Limb (tissue), 2 donors: ENCODE data around the gene SUPT3H.
"Not testable (repeated sequence)": the region's sequence is repeated elsewhere in the genome, so short reads cannot be mapped to it uniquely, and the experiment has no call there.

Experiments
- DNase-seq, 2 donors: peaks; one replicate each; pipeline ENCODE4 v3.0.0-alpha.2; 2016; ENCODE audit errors: extremely low spot score in 2 of 2

The SUPT3H gene

GRCh38 chr6:45184040-45184439 lies 193.7 kb downstream of the SUPT3H start:
- no peak for DNase-seq

- not testable (repeated sequence) for DNase-seq
Measured at GRCh38 chr6:45176373-45176772, 201.4 kb downstream of the SUPT3H start.

DNA sequence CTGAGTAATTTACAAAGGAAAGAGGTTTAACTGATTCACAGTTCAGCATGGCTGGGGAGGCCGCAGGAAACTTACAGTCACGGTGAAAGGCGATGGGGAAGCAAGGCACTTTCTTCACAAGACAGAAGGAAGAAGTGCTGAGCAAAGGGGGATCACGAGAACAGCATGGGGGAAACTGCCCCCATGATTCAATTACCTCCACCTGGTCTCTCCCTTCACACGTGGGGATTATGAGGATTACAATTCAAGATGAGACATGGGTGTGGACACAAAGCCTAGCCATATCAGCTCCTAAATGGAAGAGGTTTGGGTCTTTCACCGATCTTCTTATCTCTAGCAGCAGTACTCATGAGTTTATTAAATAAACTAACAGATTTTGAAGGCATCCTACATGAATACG lies 202.5 kb downstream of the SUPT3H start:
- no peak for DNase-seq

- DNase-seq: no peak
Measured at GRCh38 chr6:45174045-45174444, 203.7 kb downstream of the SUPT3H start.

DNA sequence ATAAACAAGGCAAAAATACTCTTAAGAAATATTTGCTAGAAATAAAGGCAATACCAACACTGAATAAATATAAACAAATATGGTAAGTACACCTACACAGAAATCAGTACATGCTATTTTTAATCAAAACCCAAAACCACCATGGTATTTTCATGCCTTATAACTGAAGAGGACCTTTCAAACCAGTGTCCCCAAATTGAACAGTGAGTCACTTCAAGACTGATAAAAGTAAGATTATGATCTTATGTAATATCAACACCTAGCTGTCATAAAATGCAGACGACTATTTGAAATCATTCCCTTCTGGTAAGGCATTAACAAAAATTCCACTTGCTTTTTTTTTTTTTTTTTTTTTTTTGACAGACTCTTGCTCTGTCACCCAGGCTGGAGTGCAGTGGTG lies 206.4 kb downstream of the SUPT3H start:
- DNase-seq: no peak

GRCh38 chr6:45170309-45170708 lies 207.4 kb downstream of the SUPT3H start:
- DNase-seq: no peak

DNA sequence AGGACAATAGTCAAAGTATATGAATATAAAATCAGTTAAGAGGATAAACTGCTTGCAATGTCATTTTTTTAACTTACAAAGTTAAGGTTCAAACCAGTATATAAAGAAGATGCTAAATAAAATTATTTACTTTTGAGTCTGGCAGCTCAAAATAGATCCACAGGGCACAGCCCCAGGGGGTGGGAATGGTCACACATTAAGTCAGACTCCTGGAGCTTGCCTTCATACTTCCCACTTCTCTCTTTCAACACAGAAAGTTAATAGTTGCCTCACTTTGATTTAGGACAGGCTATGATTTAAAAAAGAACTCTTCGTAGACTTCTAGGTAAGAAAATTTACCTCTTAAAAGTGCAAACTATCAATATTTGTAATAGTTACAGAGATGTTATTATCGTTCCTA lies 207.9 kb downstream of the SUPT3H start:
- no peak for DNase-seq

GRCh38 chr6:45163952-45164766 lies 213.6 kb downstream of the SUPT3H start:
- no peak for DNase-seq

DNA sequence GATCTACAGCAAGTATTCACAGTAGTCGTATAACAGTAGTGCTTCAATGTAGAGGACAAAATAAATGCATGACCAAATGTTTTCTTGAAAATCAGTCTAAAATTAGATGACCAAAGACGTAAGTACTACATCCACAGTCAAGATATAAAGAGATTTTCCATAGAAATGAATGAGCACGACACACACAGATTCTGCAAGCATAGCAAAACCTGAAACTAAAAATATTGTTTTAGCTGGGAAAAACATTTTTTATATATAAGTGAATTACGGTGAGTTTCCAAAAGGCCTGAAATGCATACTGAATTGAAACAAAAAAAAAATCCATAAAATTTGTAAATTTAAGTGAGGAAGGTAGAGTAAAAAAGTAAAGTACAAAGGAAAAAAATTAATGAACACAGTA lies 217.4 kb downstream of the SUPT3H start:
- no peak for DNase-seq

GRCh38 chr6:45156075-45156474 lies 221.7 kb downstream of the SUPT3H start:
- DNase-seq: no peak

- DNase-seq: no peak
Measured at GRCh38 chr6:45155341-45155894, 222.3 kb downstream of the SUPT3H start.

- DNase-seq: no peak
Measured at GRCh38 chr6:45154679-45155078, 223.1 kb downstream of the SUPT3H start.

DNA sequence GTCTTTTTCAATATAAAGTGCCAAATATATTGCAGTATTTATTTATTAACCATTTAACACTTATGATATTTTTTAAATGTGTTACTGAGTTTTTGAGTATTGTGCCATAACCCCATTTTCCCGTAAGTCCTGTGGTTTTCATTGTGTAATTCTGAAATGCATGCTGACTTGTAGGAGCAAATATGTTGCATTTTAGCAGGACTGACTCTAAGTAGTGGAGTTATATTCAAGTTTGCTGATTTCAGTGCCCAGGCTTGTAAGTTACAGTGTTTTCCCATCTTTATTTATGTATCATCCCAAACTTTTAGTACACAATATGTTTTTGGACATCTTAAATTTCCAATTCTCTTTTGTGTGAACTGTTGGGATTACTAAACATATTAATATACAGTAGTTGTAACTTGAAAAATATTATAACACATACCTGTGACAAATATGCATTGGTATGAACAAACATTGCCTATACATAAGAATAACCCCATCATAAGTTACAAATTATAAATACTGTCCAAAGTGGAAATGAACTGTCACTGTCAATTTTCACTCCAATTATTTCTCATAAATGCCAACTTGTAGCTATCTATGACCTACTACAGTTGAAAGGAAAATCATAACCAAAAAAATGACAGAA lies 228.9 kb downstream of the SUPT3H start:
- DNase-seq: no peak

DNA sequence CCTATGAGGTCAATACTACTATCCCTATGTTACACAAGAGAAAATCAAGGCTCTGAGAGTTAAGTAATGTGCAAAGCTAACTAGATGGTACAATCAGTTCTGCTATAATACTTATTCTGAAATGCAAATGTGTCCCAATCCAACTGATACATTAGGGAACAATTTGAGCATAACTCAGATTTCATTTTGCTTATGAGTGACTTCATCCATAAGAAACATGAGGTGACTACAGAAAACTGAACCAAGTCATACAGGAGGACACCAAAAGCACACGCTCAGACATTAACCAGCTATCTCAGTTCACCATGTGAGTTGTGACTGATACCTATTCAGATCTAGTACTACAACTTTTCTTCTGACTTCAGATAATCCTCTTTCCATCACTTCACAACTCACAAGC lies 229.5 kb downstream of the SUPT3H start:
- no peak for DNase-seq

- not testable (repeated sequence) for DNase-seq
Measured at GRCh38 chr6:45145658-45146057, 232.1 kb downstream of the SUPT3H start.

- DNase-seq: no peak
Measured at GRCh38 chr6:45138765-45139164, 239.0 kb downstream of the SUPT3H start.

- DNase-seq: no peak
Measured at GRCh38 chr6:45136495-45136894, 241.2 kb downstream of the SUPT3H start.

- no peak for DNase-seq
Measured at GRCh38 chr6:45132658-45133294, 245.0 kb downstream of the SUPT3H start.

DNA sequence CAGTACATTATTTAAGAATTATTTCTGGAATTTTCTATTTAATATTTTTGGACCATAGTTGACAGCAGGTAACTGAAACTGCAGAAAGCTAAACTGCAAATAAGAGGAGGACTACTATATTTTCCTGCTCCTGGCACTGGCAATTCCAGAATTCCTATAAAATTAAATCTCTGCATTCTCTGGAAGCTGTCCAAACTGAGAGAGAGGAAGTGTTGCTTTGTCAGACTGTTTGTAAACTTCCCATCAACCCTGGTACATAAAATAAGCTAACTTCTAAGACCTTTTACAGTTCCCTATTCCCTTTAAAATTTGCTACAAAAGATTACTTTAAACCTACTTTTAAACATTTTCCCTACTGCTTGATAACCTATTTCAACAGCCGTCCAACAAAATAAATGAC lies 245.7 kb downstream of the SUPT3H start:
- DNase-seq: no peak

- no peak for DNase-seq
Measured at GRCh38 chr6:45129051-45129450, 248.7 kb downstream of the SUPT3H start.

DNA sequence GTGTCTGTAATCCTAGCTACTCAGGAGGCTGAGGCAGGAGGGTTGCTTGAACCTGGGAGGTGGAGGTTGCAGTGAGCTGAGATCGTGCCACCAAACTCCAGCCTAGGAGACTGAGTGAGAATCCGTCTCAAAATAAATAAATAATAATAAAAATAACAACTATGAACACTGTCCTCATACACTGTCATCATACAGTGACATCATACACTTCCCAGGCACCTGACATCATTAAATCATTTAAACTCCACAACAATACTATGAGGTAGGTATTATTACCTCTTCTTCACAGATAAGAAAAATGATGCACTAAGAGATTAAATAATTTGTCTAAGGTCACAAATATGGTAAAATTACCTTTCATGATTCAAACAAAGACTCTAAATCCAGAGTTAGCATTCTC lies 250.5 kb downstream of the SUPT3H start:
- DNase-seq: no peak

GRCh38 chr6:45126033-45126432 lies 251.7 kb downstream of the SUPT3H start:
- no peak for DNase-seq
